CD8-positive, alpha-beta memory T cell (primary cell): ENCODE results near the gene MACROD1. TPM values are rescaled to one million over a fixed set of nuclear protein-coding genes. Genes with fewer than 3 reads are reported as not detected.

Experiments used
- CTCF ChIA-PET: fragments of 350-600 bp; sonication (Branson Sonifier 250); formaldehyde crosslinking; loops from one replicate; lab custom pipeline; 2021; ENCODE audit warnings: antibody characterized with exemption; lab: Charles Lee
- POLR2A ChIA-PET: fragments of 350-600 bp; sonication (Branson Sonifier 250); formaldehyde crosslinking; loops from one replicate; lab custom pipeline; 2021; ENCODE audit warnings: antibody characterized with exemption; lab: Charles Lee
- DNase-seq, 5 donors: peaks; one replicate each; pipeline versions ENCODE4 v3.0.0 to v3.0.0-alpha.2; 2020 to 2022; ENCODE audit warnings: mixed read lengths in 1 of 5
- H3K27ac ChIP-seq: one replicate; pipeline ENCODE4 v1.7.0; 2013; ENCODE audit warnings: low read depth, mild to moderate bottlenecking, low read length, moderate library complexity
- H3K27me3 ChIP-seq: 2 replicates; pipeline ENCODE4 v1.7.0; 2013; ENCODE audit warnings: low read length, mild to moderate bottlenecking; ENCODE audit not compliant: insufficient read depth, poor library complexity, severe bottlenecking
- H3K36me3 ChIP-seq: 2 replicates; pipeline ENCODE4 v1.7.0; 2013; ENCODE audit warnings: mild to moderate bottlenecking, low read length, moderate library complexity; ENCODE audit not compliant: insufficient read depth
- H3K4me1 ChIP-seq: 2 replicates; pipeline ENCODE4 v1.7.0; 2013; ENCODE audit warnings: mild to moderate bottlenecking, low read length, moderate library complexity; ENCODE audit not compliant: insufficient read depth
- H3K4me3 ChIP-seq: 2 replicates; pipeline ENCODE4 v1.7.0; 2013; ENCODE audit warnings: mild to moderate bottlenecking, low read length
- H3K9me3 ChIP-seq: 2 replicates; pipeline ENCODE4 v1.7.0; 2013; ENCODE audit warnings: mild to moderate bottlenecking, low read length
- H3K27ac Mint-ChIP-seq, 8 donors: one replicate each; pipeline ENCODE4 v1.8.0; 2020 to 2021; ENCODE audit warnings: mixed read lengths in 8 of 8, mild to moderate bottlenecking in 6 of 8, inconsistent platforms in 3 of 8, moderate library complexity in 3 of 8
- H3K27me3 Mint-ChIP-seq, 2 donors: one replicate each; pipeline ENCODE4 v1.8.0; 2020 to 2021; ENCODE audit warnings: mixed read lengths in 2 of 2, mild to moderate bottlenecking in 1 of 2, moderate library complexity in 1 of 2
- H3K36me3 Mint-ChIP-seq, 3 donors: one replicate each; pipeline ENCODE4 v1.8.0; 2020 to 2021; ENCODE audit warnings: mixed read lengths in 3 of 3, inconsistent platforms in 1 of 3, mild to moderate bottlenecking in 1 of 3
- H3K4me1 Mint-ChIP-seq, 3 donors: one replicate each; pipeline ENCODE4 v1.8.0; 2020 to 2021; ENCODE audit warnings: mixed read lengths in 3 of 3, inconsistent platforms in 1 of 3, mild to moderate bottlenecking in 1 of 3
- H3K4me3 Mint-ChIP-seq, 7 donors: one replicate each; pipeline ENCODE4 v1.8.0; 2020 to 2021; ENCODE audit warnings: mixed read lengths in 7 of 7, mild to moderate bottlenecking in 6 of 7, moderate library complexity in 4 of 7, inconsistent platforms in 2 of 7
- H3K9me3 Mint-ChIP-seq, 5 donors: one replicate each; pipeline ENCODE4 v1.8.0; 2020 to 2022; ENCODE audit warnings: mixed read lengths in 5 of 5, mild to moderate bottlenecking in 3 of 5, moderate library complexity in 2 of 5, inconsistent platforms in 1 of 5
- polyA plus RNA-seq: library from polyadenylated mRNA; unstranded; fragments of 300-500 nt; fragmentation: Illumina TruSeq; gene quantifications from one replicate; pipeline ENCODE4 v1.2.3, GENCODE V29; 2021
- total RNA-seq, 2 experiments: library from RNA; stranded (reverse); gene quantifications; one replicate each; pipeline ENCODE4 v1.2.3, GENCODE V29; 2021

MACROD1 gene
- total and polyA plus RNA-seq, 3 experiments from 2014 or later: 9.2 to 25.5 (median 19.6) TPM

- CTCF ChIA-PET: interaction anchor here (1.4 kb wide), 1 partner anchor 9 kb away, joined by 5 read pairs; no protein-coding TSS in a partner anchor
- Mint-ChIP-seq H3K4me1 (peaks cover 9 to 16% (median 11%) of the 10 kb centered on the region in 3 donors), H3K9me3 (peaks cover 0 to 3% (median 0%) of the 10 kb centered on the region in 5 donors), H3K4me3 (no peak overlapping the region), H3K36me3 (peaks cover 0 to 14% (median 0%) of the 10 kb centered on the region in 3 donors), H3K27ac (no peak overlapping the region), H3K27me3 (peaks cover 22 to 28% of the 10 kb centered on the region in 2 donors)
- no peak for DNase-seq
- no peak overlapping the region for H3K27ac ChIP-seq
- no peaks in the 10 kb centered on the region for H3K36me3 ChIP-seq
- H3K4me1 ChIP-seq: no peaks in the 10 kb centered on the region
- POLR2A ChIA-PET: no interaction called here
- no peaks in the 10 kb centered on the region for H3K9me3 ChIP-seq
- no peak overlapping the region for H3K4me3 ChIP-seq
- H3K27me3 ChIP-seq: peaks cover 5% of the 10 kb centered on the region
Measured at GRCh38 chr11:64008914-64009633, 156.8 kb downstream of the MACROD1 start.

GRCh38 chr11:64008283-64008913, 157.5 kb downstream of the MACROD1 start:
- H3K4me3 ChIP-seq: no peak overlapping the region
- ChIA-PET CTCF (interaction anchor here (1.4 kb wide), 1 partner anchor 9 kb away, joined by 5 read pairs; no protein-coding TSS in a partner anchor), POLR2A (no interaction called here)
- no peaks in the 10 kb centered on the region for H3K4me1 ChIP-seq
- peak overlapping the region in 4 of 7 donors; percentile 37 to 72 (median 58) for H3K4me3 Mint-ChIP-seq
- peaks cover 21 to 28% of the 10 kb centered on the region in 2 donors for H3K27me3 Mint-ChIP-seq
- H3K27me3 ChIP-seq: peaks cover 5% of the 10 kb centered on the region
- no peaks in the 10 kb centered on the region for H3K36me3 ChIP-seq
- no peaks in the 10 kb centered on the region for H3K9me3 ChIP-seq
- H3K27ac ChIP-seq: no peak overlapping the region
- no peak overlapping the region for H3K27ac Mint-ChIP-seq
- DNase-seq: no peak
- peaks cover 0 to 14% (median 0%) of the 10 kb centered on the region in 3 donors for H3K36me3 Mint-ChIP-seq
- H3K9me3 Mint-ChIP-seq: peaks cover 0 to 3% (median 0%) of the 10 kb centered on the region in 5 donors
- peaks cover 9 to 16% (median 11%) of the 10 kb centered on the region in 3 donors for H3K4me1 Mint-ChIP-seq

GRCh38 chr11:64007629-64008282, 158.2 kb downstream of the MACROD1 start:
- peaks cover 5% of the 10 kb centered on the region for H3K27me3 ChIP-seq
- no peak for DNase-seq
- H3K36me3 Mint-ChIP-seq: peaks cover 0 to 14% (median 0%) of the 10 kb centered on the region in 3 donors
- peak overlapping the region in 5 of 7 donors; percentile 48 to 77 (median 72) for H3K4me3 Mint-ChIP-seq
- H3K4me1 Mint-ChIP-seq: peaks cover 9 to 16% (median 11%) of the 10 kb centered on the region in 3 donors
- H3K4me3 ChIP-seq: no peak overlapping the region
- H3K4me1 ChIP-seq: no peaks in the 10 kb centered on the region
- no peak overlapping the region for H3K27ac ChIP-seq
- peaks cover 0 to 3% (median 0%) of the 10 kb centered on the region in 5 donors for H3K9me3 Mint-ChIP-seq
- no peak overlapping the region for H3K27ac Mint-ChIP-seq
- peaks cover 21 to 28% of the 10 kb centered on the region in 2 donors for H3K27me3 Mint-ChIP-seq
- CTCF ChIA-PET: no interaction called here
- H3K36me3 ChIP-seq: no peaks in the 10 kb centered on the region
- POLR2A ChIA-PET: no interaction called here
- H3K9me3 ChIP-seq: no peaks in the 10 kb centered on the region

- Histone ChIP-seq H3K4me3 (no peak overlapping the region), H3K4me1 (no peaks in the 10 kb centered on the region), H3K27me3 (peaks cover 5% of the 10 kb centered on the region), H3K9me3 (no peaks in the 10 kb centered on the region), H3K36me3 (no peaks in the 10 kb centered on the region), H3K27ac (no peak overlapping the region)
- Mint-ChIP-seq H3K27ac (peak overlapping the region in 2 of 8 donors; percentile 43 to 55), H3K4me1 (peaks cover 9 to 16% (median 11%) of the 10 kb centered on the region in 3 donors), H3K9me3 (peaks cover 0 to 3% (median 0%) of the 10 kb centered on the region in 5 donors), H3K27me3 (peaks cover 21 to 28% of the 10 kb centered on the region in 2 donors), H3K36me3 (peaks cover 0 to 14% (median 0%) of the 10 kb centered on the region in 3 donors), H3K4me3 (peak overlapping the region in 6 of 7 donors; percentile 45 to 77 (median 73))
- ChIA-PET CTCF (no interaction called here), POLR2A (no interaction called here)
- DNase-seq: no peak
Measured at GRCh38 chr11:64007160-64007628, 158.7 kb downstream of the MACROD1 start.

GRCh38 chr11:64006398-64006797, 159.5 kb downstream of the MACROD1 start:
- Mint-ChIP-seq H3K36me3 (peaks cover 0 to 14% (median 0%) of the 10 kb centered on the region in 3 donors), H3K27ac (no peak overlapping the region), H3K9me3 (peaks cover 0 to 3% (median 0%) of the 10 kb centered on the region in 5 donors), H3K27me3 (peaks cover 19 to 28% of the 10 kb centered on the region in 2 donors), H3K4me3 (peak overlapping the region in 1 of 7 donors; percentile 79), H3K4me1 (peaks cover 9 to 16% (median 12%) of the 10 kb centered on the region in 3 donors)
- DNase-seq: no peak
- Histone ChIP-seq H3K36me3 (no peaks in the 10 kb centered on the region), H3K9me3 (no peaks in the 10 kb centered on the region), H3K4me1 (no peaks in the 10 kb centered on the region), H3K4me3 (no peak overlapping the region), H3K27me3 (peaks cover 5% of the 10 kb centered on the region), H3K27ac (no peak overlapping the region)
- POLR2A ChIA-PET: no interaction called here
- CTCF ChIA-PET: interaction anchor here (1.0 kb wide), 1 partner anchor 148 kb away, joined by 3 read pairs; no protein-coding TSS in a partner anchor

GRCh38 chr11:64005691-64006090, 160.2 kb downstream of the MACROD1 start:
- H3K27ac Mint-ChIP-seq: no peak overlapping the region
- ChIA-PET POLR2A (no interaction called here), CTCF (no interaction called here)
- H3K9me3 ChIP-seq: no peaks in the 10 kb centered on the region
- no peaks in the 10 kb centered on the region for H3K4me1 ChIP-seq
- peaks cover 5% of the 10 kb centered on the region for H3K27me3 ChIP-seq
- DNase-seq: no peak
- peaks cover 0 to 7% (median 0%) of the 10 kb centered on the region in 3 donors for H3K36me3 Mint-ChIP-seq
- H3K4me1 Mint-ChIP-seq: peaks cover 9 to 16% (median 14%) of the 10 kb centered on the region in 3 donors
- no peaks in the 10 kb centered on the region for H3K36me3 ChIP-seq
- peaks cover 18 to 28% of the 10 kb centered on the region in 2 donors for H3K27me3 Mint-ChIP-seq
- H3K4me3 ChIP-seq: no peak overlapping the region
- no peaks in the 10 kb centered on the region for H3K9me3 Mint-ChIP-seq
- H3K27ac ChIP-seq: no peak overlapping the region
- no peak overlapping the region for H3K4me3 Mint-ChIP-seq

- POLR2A ChIA-PET: no interaction called here
- CTCF ChIA-PET: no interaction called here
- H3K4me1 Mint-ChIP-seq: peaks cover 9 to 19% (median 14%) of the 10 kb centered on the region in 3 donors
Measured at GRCh38 chr11:64004590-64004984, 161.3 kb downstream of the MACROD1 start.

More at GRCh38 chr11:64004590-64004984, 161.3 kb downstream of the MACROD1 start:
- H3K4me3 ChIP-seq: no peak overlapping the region
- no peak overlapping the region for H3K27ac ChIP-seq
- DNase-seq: no peak
- Mint-ChIP-seq H3K4me3 (no peak overlapping the region), H3K36me3 (no peaks in the 10 kb centered on the region), H3K27me3 (peaks cover 18 to 28% of the 10 kb centered on the region in 2 donors), H3K27ac (no peak overlapping the region), H3K9me3 (no peaks in the 10 kb centered on the region)
- no peaks in the 10 kb centered on the region for H3K9me3 ChIP-seq
- H3K4me1 ChIP-seq: peaks cover 7% of the 10 kb centered on the region
- no peaks in the 10 kb centered on the region for H3K36me3 ChIP-seq
- H3K27me3 ChIP-seq: peaks cover 5% of the 10 kb centered on the region
